ENCODE measurements around the gene KIAA1549.

Gene KIAA1549

DNA sequence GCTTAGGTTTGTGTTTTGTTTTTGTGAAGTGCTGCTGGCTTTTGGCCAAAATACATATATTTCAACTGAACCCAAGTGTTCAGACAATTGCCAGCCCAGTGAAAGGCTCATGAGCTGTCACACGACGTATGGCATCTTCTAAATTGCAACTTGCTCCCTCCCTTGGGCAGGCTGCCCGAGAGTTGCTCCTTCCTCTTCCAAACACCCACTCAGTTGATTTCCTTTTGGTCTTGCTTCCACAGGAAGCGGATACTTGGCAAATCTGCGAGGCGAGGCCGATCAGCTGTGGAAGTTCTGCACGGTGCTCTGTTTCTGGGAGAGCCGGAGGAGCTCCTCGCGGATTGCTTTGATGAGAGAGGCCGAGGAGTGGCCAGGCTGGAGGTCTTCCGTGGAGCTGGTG lies 143.6 kb downstream of the KIAA1549 start:
- no peak for DNase-seq (ENCODE audit: low read depth)

DNA sequence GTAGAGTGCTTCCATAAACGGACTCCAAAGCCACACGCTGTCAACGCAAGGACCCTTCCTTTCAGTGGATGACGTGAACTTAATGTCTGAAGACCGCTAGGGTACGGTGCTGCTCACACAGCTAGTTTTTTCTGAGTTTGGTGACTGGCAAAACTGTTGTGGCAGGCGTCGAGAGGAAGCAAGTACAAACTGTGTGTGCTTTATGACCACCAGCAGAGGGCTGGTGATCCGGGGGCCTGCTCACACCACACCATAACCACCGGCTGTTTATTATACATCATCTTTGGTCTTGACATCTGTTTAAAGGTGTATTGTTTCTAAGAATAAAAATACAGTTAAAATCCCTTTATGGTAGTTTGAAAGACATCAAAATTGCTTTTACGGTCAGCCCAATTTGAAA lies 146.1 kb downstream of the KIAA1549 start:
- H3K4me3 ChIP-seq (ENCODE audit: control insufficient read depth, low read depth, low read length), result no peak overlapping the region
- TF ChIP-seq, protein P1, sequence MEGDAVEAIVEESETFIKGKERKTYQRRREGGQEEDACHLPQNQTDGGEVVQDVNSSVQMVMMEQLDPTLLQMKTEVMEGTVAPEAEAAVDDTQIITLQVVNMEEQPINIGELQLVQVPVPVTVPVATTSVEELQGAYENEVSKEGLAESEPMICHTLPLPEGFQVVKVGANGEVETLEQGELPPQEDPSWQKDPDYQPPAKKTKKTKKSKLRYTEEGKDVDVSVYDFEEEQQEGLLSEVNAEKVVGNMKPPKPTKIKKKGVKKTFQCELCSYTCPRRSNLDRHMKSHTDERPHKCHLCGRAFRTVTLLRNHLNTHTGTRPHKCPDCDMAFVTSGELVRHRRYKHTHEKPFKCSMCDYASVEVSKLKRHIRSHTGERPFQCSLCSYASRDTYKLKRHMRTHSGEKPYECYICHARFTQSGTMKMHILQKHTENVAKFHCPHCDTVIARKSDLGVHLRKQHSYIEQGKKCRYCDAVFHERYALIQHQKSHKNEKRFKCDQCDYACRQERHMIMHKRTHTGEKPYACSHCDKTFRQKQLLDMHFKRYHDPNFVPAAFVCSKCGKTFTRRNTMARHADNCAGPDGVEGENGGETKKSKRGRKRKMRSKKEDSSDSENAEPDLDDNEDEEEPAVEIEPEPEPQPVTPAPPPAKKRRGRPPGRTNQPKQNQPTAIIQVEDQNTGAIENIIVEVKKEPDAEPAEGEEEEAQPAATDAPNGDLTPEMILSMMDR (IDR thresholded peaks at IDR 0.05; ENCODE audit: control insufficient read depth, insufficient read depth, low read depth, low read length, missing control alignments), result peak; percentile 2
- no peak for DNase-seq (ENCODE audit: low read depth)

More for the DNA sequence above, 143.6 kb downstream of the KIAA1549 start:
- no peak overlapping the region for H3K4me3 ChIP-seq (ENCODE audit: control insufficient read depth, low read depth, low read length)
- TF ChIP-seq, protein P1 (IDR thresholded peaks at IDR 0.05; ENCODE audit: control insufficient read depth, insufficient read depth, low read depth, low read length, missing control alignments), result no peak

DNA sequence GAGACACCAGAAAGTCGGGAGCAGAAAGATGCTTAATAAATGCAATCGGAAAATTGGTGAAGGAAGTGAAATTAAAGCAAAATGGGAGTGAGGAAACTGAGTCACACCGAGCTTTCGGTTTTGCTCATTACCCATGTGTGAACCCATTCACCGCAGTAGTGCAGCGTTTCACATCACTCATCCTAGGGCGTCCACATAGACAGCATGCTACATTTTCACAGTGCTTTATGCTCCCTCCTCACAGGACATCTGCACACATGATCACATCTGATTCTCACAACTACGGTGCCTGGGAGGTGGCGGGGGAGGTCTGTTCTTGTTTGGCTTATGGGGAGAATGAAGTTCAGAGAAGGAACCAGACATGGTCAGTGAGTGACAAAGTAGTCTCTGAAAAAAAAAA lies 146.6 kb downstream of the KIAA1549 start:
- TF ChIP-seq, protein P1 (IDR thresholded peaks at IDR 0.05; ENCODE audit: control insufficient read depth, insufficient read depth, low read depth, low read length, missing control alignments), result no peak
- DNase-seq (ENCODE audit: low read depth), result no peak
- no peak overlapping the region for H3K4me3 ChIP-seq (ENCODE audit: control insufficient read depth, low read depth, low read length)

DNA sequence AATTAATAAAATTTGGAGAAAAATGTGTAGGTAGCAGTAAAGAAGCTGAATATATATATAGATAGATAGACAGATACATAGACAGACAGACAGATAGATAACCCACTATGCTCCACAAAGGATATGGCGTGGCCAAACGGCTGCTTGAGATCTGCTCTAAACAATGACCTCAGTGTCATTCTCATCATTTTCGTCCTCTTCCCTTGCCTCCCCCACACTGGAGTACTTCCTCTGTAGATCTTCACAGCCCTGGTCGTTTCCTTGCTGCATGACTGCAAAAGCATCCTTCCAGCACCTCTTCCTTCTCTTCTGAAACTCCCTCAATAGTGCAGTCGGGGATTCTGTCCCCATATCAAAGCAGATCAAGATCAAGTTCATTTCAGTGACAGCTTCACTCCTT lies 147.6 kb downstream of the KIAA1549 start:
- no peak overlapping the region for H3K4me3 ChIP-seq (ENCODE audit: control insufficient read depth, low read depth, low read length)
- no peak for DNase-seq (ENCODE audit: low read depth)
- TF ChIP-seq, protein P1 (IDR thresholded peaks at IDR 0.05; ENCODE audit: control insufficient read depth, insufficient read depth, low read depth, low read length, missing control alignments), result no peak

DNA sequence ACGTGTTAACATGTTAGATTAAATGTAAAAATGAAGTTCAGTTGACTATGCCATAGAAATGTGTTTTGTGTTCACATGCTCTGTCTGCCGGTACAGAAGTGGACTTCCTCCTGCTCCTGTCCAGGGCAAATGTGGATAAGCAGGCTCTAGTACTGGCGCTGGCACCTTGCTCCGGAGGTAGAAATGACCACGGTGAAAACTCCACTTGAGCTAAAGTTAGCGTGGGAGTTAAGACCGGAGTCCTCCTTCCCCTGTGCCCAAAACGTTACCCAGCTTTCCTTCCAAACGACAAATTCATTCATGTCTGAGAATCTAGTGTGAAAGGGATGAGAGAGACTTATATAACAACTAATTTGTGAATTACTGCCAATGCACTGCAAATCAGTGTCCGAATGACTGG lies 148.2 kb downstream of the KIAA1549 start:
- no peak overlapping the region for H3K4me3 ChIP-seq (ENCODE audit: control insufficient read depth, low read depth, low read length)
- TF ChIP-seq, protein P1 (IDR thresholded peaks at IDR 0.05; ENCODE audit: control insufficient read depth, insufficient read depth, low read depth, low read length, missing control alignments), result no peak
- DNase-seq (ENCODE audit: low read depth), result no peak

DNA sequence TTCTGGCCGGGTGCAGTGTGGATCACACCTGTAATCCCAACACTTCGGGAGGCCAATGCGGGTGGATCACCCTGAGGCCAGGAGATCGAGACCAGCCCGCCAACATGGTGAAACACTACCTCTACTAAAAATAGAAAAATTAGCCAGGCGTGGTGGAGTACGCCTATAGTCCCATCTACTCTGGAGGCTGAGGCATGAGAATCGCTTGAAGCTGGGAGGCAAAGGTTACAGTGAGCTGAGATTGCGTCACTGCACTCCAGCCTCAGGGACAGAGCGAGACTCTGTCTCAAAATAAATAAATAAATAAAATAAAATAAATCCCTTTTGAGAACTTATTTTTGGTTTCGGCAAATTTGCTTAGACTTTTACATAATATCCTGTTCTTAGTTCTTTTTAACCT lies 151.9 kb downstream of the KIAA1549 start:
- DNase-seq (ENCODE audit: low read depth), result no peak
- H3K4me3 ChIP-seq (ENCODE audit: control insufficient read depth, low read depth, low read length), result no peak overlapping the region
- TF ChIP-seq, protein P1 (IDR thresholded peaks at IDR 0.05; ENCODE audit: control insufficient read depth, insufficient read depth, low read depth, low read length, missing control alignments), result no peak

DNA sequence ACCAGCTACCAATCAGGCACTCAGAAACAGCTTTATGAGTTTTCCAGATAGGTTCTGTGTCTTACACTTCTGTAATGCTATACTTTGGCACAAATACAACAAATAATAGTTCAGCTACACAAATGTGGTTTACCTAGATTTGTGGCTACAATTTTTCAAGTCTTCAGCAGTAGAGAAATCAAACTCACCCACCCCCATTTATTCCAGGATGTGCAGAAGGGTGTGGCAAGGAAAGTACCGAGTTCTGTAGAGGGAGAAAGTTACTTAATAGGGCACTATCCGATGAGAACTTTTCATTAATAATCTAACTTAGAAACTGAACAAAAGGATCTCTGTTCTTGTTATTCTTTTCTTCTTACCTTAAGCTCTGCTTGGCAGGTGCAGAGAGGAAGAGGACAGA lies 152.9 kb downstream of the KIAA1549 start:
- TF ChIP-seq, protein P1 (IDR thresholded peaks at IDR 0.05; ENCODE audit: control insufficient read depth, insufficient read depth, low read depth, low read length, missing control alignments), result no peak
- no peak overlapping the region for H3K4me3 ChIP-seq (ENCODE audit: control insufficient read depth, low read depth, low read length)

More for the DNA sequence above, 152.9 kb downstream of the KIAA1549 start:
- no peak for DNase-seq (ENCODE audit: low read depth)

Data from AG09309 (cell line).